ENCODE measurements around the gene NUDT4. TPM values are rescaled to one million over a fixed set of nuclear protein-coding genes. Genes with fewer than 3 reads are reported as not detected.
"Not testable (repeated sequence)": the region's sequence is repeated elsewhere in the genome, so short reads cannot be mapped to it uniquely, and the experiment has no call there.

The NUDT4 gene
- total RNA-seq, 1 donor from 2014 or later = 62.1 TPM

- no peaks in the 10 kb centered on the region for H3K9me3 ChIP-seq (ENCODE audit: control insufficient read depth in 3 of 3, low read length in 3 of 3)
- no peak overlapping the region for H3K4me3 ChIP-seq (ENCODE audit: low read length in 3 of 3)
- H3K36me3 ChIP-seq (ENCODE audit: control insufficient read depth in 3 of 3, insufficient read depth in 3 of 3, low read length in 3 of 3) = no peaks in the 10 kb centered on the region
- no peak overlapping the region for H3K9ac ChIP-seq (ENCODE audit: low read depth in 1 of 3, low read length in 3 of 3)
- H3K4me1 ChIP-seq (ENCODE audit: control insufficient read depth in 3 of 3, insufficient read depth in 3 of 3, low read length in 3 of 3) = peaks cover 6 to 27% (median 6%) of the 10 kb centered on the region in 3 donors
- H3K27ac ChIP-seq (ENCODE audit: low read depth, low read length) = no peak overlapping the region
- H3K27me3 ChIP-seq (ENCODE audit: control insufficient read depth in 3 of 3, insufficient read depth in 3 of 3, low read length in 3 of 3) = no peaks in the 10 kb centered on the region
Observed at GRCh38 chr12:93365616-93366405, 11.9 kb upstream of the NUDT4 start.

DNA sequence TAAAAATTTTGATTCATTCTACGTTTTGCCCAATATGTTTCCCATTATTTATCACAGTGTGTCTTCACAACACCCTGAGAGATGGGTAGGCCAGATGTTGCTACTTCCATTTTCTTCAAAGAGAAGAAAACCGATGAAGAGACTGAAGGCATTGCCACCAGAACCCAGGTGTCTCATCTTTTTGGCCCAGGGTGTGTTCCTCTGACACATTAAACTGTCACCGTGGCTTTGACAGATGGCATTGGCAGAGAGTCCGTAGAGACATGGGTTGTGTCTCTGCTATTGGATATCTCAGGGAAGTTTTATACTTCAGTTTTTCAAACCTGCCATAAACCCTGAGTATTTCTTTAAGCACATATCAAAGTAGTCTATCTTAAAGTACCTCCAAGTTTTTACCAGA lies 11.3 kb upstream of the NUDT4 start:
- no peaks in the 10 kb centered on the region for H3K36me3 ChIP-seq (ENCODE audit: control insufficient read depth in 3 of 3, insufficient read depth in 3 of 3, low read length in 3 of 3)
- H3K4me3 ChIP-seq (ENCODE audit: low read length in 3 of 3) = no peak overlapping the region
- no peak overlapping the region for H3K27ac ChIP-seq (ENCODE audit: low read depth, low read length)
- H3K4me1 ChIP-seq (ENCODE audit: control insufficient read depth in 3 of 3, insufficient read depth in 3 of 3, low read length in 3 of 3) = peaks cover 1 to 24% (median 3%) of the 10 kb centered on the region in 3 donors
- H3K9ac ChIP-seq (ENCODE audit: low read depth in 1 of 3, low read length in 3 of 3) = no peak overlapping the region
- H3K27me3 ChIP-seq (ENCODE audit: control insufficient read depth in 3 of 3, insufficient read depth in 3 of 3, low read length in 3 of 3) = no peaks in the 10 kb centered on the region
- H3K9me3 ChIP-seq (ENCODE audit: control insufficient read depth in 3 of 3, low read length in 3 of 3) = no peaks in the 10 kb centered on the region

GRCh38 chr12:93368766-93369165 lies 9.0 kb upstream of the NUDT4 start:
- no peak overlapping the region for H3K27ac ChIP-seq (ENCODE audit: low read depth, low read length)
- H3K9ac ChIP-seq (ENCODE audit: low read depth in 1 of 3, low read length in 3 of 3) = no peak overlapping the region
- no peaks in the 10 kb centered on the region for H3K36me3 ChIP-seq (ENCODE audit: control insufficient read depth in 3 of 3, insufficient read depth in 3 of 3, low read length in 3 of 3)
- H3K9me3 ChIP-seq (ENCODE audit: control insufficient read depth in 3 of 3, low read length in 3 of 3) = no peaks in the 10 kb centered on the region
- H3K27me3 ChIP-seq (ENCODE audit: control insufficient read depth in 3 of 3, insufficient read depth in 3 of 3, low read length in 3 of 3) = no peaks in the 10 kb centered on the region
- H3K4me3 ChIP-seq (ENCODE audit: low read length in 3 of 3) = no peak overlapping the region
- peaks cover 0 to 11% (median under 1%) of the 10 kb centered on the region in 3 donors for H3K4me1 ChIP-seq (ENCODE audit: control insufficient read depth in 3 of 3, insufficient read depth in 3 of 3, low read length in 3 of 3)

DNA sequence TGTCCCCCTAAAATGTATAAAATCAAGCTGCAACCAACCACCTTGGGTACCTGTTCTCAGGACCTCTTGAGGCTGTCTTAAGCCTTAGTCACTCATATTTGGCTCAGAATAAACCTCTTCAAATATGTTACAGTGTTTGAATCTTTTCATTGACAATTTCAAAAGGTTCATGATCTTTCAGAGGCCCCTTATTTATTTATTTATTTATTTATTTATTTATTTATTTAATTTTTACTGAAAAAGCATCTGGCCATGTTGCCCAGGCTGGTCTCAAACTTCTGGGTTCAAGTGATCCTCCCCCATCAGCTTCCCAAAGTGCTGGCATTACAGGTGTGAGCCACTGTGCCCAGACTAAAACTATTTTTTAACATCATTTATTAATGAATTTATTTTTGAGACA lies 8.2 kb upstream of the NUDT4 start:
- H3K4me1 ChIP-seq (ENCODE audit: control insufficient read depth in 3 of 3, insufficient read depth in 3 of 3, low read length in 3 of 3) = peaks cover 3 to 18% (median 8%) of the 10 kb centered on the region in 3 donors
- no peak overlapping the region for H3K4me3 ChIP-seq (ENCODE audit: low read length in 3 of 3)
- no peaks in the 10 kb centered on the region for H3K36me3 ChIP-seq (ENCODE audit: control insufficient read depth in 3 of 3, insufficient read depth in 3 of 3, low read length in 3 of 3)

GRCh38 chr12:93370947-93371346 lies 6.8 kb upstream of the NUDT4 start:
- no peaks in the 10 kb centered on the region for H3K9me3 ChIP-seq (ENCODE audit: control insufficient read depth in 3 of 3, low read length in 3 of 3)
- peaks cover 9 to 16% (median 15%) of the 10 kb centered on the region in 3 donors for H3K4me1 ChIP-seq (ENCODE audit: control insufficient read depth in 3 of 3, insufficient read depth in 3 of 3, low read length in 3 of 3)
- no peaks in the 10 kb centered on the region for H3K27me3 ChIP-seq (ENCODE audit: control insufficient read depth in 3 of 3, insufficient read depth in 3 of 3, low read length in 3 of 3)
- no peak overlapping the region for H3K4me3 ChIP-seq (ENCODE audit: low read length in 3 of 3)
- no peaks in the 10 kb centered on the region for H3K36me3 ChIP-seq (ENCODE audit: control insufficient read depth in 3 of 3, insufficient read depth in 3 of 3, low read length in 3 of 3)
- H3K9ac ChIP-seq (ENCODE audit: low read depth in 1 of 3, low read length in 3 of 3) = no peak overlapping the region
- no peak overlapping the region for H3K27ac ChIP-seq (ENCODE audit: low read depth, low read length)

More for the DNA sequence above, 8.2 kb upstream of the NUDT4 start:
- no peaks in the 10 kb centered on the region for H3K27me3 ChIP-seq (ENCODE audit: control insufficient read depth in 3 of 3, insufficient read depth in 3 of 3, low read length in 3 of 3)
- H3K9ac ChIP-seq (ENCODE audit: low read depth in 1 of 3, low read length in 3 of 3) = no peak overlapping the region
- H3K9me3 ChIP-seq (ENCODE audit: control insufficient read depth in 3 of 3, low read length in 3 of 3) = no peaks in the 10 kb centered on the region
- H3K27ac ChIP-seq (ENCODE audit: low read depth, low read length) = no peak overlapping the region

DNA sequence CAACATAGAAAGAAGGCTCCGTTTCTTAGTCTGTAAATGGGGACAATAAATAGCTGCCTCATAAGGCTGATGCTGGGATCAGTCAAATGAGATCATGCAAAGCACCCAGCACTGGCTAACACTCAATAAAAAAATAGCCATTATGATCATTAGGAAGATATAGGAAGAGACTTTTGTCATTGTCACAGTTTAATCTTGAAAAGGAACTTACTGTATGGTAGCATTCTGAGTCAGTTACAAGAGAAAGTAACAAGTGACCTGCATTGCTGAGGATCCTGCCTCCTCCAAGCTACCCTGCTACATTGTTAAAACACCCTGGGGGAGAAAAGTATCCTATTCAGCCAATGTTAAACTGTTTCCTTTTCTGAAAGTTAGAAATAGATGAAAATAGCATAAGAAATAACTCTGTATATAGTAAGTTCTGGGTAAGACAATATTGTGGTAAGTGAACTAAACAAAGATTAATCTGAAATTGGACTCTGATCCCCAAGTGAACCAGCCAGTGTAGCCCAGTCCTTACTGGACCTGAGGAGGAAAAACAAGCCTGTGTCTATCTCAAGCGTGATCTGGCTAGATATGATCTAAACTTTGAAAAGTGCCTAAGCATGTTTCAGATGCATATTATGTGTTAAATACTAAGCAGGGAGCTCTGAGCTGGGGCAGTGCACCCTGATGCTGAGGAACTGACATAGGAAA lies 3.6 kb upstream of the NUDT4 start:
- H3K9ac ChIP-seq (ENCODE audit: low read depth in 1 of 3, low read length in 3 of 3) = peak overlapping the region in 2 of 3 donors; percentile 16 to 47
- no peaks in the 10 kb centered on the region for H3K9me3 ChIP-seq (ENCODE audit: control insufficient read depth in 3 of 3, low read length in 3 of 3)
- H3K27ac ChIP-seq (ENCODE audit: low read depth, low read length) = peak overlapping the region; percentile 14
- peaks cover 0 to 3% (median 0%) of the 10 kb centered on the region in 3 donors for H3K36me3 ChIP-seq (ENCODE audit: control insufficient read depth in 3 of 3, insufficient read depth in 3 of 3, low read length in 3 of 3)
- H3K4me1 ChIP-seq (ENCODE audit: control insufficient read depth in 3 of 3, insufficient read depth in 3 of 3, low read length in 3 of 3) = peaks cover 18 to 26% (median 26%) of the 10 kb centered on the region in 3 donors
- H3K27me3 ChIP-seq (ENCODE audit: control insufficient read depth in 3 of 3, insufficient read depth in 3 of 3, low read length in 3 of 3) = no peaks in the 10 kb centered on the region
- H3K4me3 ChIP-seq (ENCODE audit: low read length in 3 of 3) = peak overlapping the region in 1 of 3 donors; percentile 12

DNA sequence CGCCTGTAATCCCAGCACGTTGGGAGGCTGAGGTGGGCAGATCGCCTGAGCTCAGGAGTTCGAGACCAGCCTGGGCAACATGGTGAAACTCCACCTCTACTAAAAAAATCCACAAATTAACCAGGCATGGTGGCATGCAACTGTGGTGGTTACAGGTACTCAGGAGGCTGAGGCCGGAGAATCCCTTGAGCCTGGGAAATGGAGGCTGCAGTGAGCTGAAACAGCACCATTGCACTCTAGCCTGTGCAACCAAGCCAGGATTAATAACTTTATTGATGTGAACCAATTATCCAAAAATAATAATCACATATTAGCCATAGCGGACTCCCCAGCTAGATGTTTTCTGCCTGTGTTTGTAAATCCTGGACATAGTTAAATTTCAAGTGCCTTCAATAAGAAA lies 1.8 kb upstream of the NUDT4 start:
- Histone ChIP-seq H3K27ac (ENCODE audit: low read depth, low read length) (peak overlapping the region; percentile 90), H3K4me1 (ENCODE audit: control insufficient read depth in 3 of 3, insufficient read depth in 3 of 3, low read length in 3 of 3) (peaks cover 18 to 36% (median 24%) of the 10 kb centered on the region in 3 donors), H3K4me3 (ENCODE audit: low read length in 3 of 3) (peak overlapping the region; percentile 87 to 98 (median 94)), H3K27me3 (ENCODE audit: control insufficient read depth in 3 of 3, insufficient read depth in 3 of 3, low read length in 3 of 3) (no peaks in the 10 kb centered on the region), H3K9ac (ENCODE audit: low read depth in 1 of 3, low read length in 3 of 3) (peak overlapping the region; percentile 80 to 99 (median 92)), H3K9me3 (ENCODE audit: control insufficient read depth in 3 of 3, low read length in 3 of 3) (no peaks in the 10 kb centered on the region), H3K36me3 (ENCODE audit: control insufficient read depth in 3 of 3, insufficient read depth in 3 of 3, low read length in 3 of 3) (peaks cover 0 to 6% (median 2%) of the 10 kb centered on the region in 3 donors)

DNA sequence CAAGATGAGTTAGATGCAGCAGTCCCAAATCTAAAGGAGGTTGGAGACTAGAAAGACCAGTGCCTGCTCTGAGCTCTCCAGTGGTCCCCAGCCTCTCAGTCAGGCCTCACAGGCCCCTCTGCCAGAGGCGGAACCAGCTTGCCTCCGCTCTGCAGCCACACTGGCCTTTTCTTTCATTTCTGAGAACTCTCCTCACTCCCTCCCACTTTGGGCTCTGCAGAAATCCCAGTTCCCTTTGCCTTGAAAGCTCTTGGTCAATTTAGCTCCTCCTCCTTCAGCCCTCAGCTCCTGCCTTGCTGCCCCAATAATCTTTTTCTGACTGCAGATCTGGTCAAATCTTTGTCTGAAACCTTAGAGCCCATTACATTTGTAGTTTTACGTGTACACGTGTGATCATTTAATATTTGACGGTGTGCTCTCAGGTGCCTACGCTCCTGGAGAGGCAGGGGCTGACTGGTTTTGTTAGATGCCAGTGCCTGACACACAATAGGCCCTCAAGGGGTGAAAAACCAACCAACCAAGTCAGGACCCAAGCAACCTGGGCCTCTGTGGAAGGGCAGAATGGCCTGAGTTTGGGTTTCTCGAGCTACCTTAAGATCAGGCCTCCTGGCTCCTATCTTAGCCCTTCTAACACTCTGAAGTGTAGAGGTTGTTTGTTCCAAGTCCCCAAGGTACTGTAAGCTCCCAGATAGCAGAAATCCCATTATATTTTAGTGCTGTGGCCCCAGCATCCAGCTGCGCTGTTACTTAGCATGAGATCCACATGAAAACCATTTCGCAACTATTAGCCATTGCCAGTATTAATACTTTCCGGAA lies 1.1 kb upstream of the NUDT4 start:
- peaks cover 0 to 9% (median 2%) of the 10 kb centered on the region in 3 donors for H3K36me3 ChIP-seq (ENCODE audit: control insufficient read depth in 3 of 3, insufficient read depth in 3 of 3, low read length in 3 of 3)
- H3K27me3 ChIP-seq (ENCODE audit: control insufficient read depth in 3 of 3, insufficient read depth in 3 of 3, low read length in 3 of 3) = no peaks in the 10 kb centered on the region
- H3K27ac ChIP-seq (ENCODE audit: low read depth, low read length) = peak overlapping the region; percentile 90
- peak overlapping the region; percentile 80 to 99 (median 92) for H3K9ac ChIP-seq (ENCODE audit: low read depth in 1 of 3, low read length in 3 of 3)
- peak overlapping the region; percentile 87 to 98 (median 94) for H3K4me3 ChIP-seq (ENCODE audit: low read length in 3 of 3)
- H3K4me1 ChIP-seq (ENCODE audit: control insufficient read depth in 3 of 3, insufficient read depth in 3 of 3, low read length in 3 of 3) = peaks cover 23 to 43% (median 29%) of the 10 kb centered on the region in 3 donors
- no peaks in the 10 kb centered on the region for H3K9me3 ChIP-seq (ENCODE audit: control insufficient read depth in 3 of 3, low read length in 3 of 3)

GRCh38 chr12:93378196-93378997 lies 672 bp downstream of the NUDT4 start:
- H3K9ac ChIP-seq (ENCODE audit: low read depth in 1 of 3, low read length in 3 of 3) = peak overlapping the region; percentile 88 to 97 (median 95)
- peak overlapping the region; percentile 78 to 97 (median 95) for H3K4me3 ChIP-seq (ENCODE audit: low read length in 3 of 3)
- peak overlapping the region; percentile 90 for H3K27ac ChIP-seq (ENCODE audit: low read depth, low read length)
- H3K36me3 ChIP-seq (ENCODE audit: control insufficient read depth in 3 of 3, insufficient read depth in 3 of 3, low read length in 3 of 3); H3K27me3 ChIP-seq (ENCODE audit: control insufficient read depth in 3 of 3, insufficient read depth in 3 of 3, low read length in 3 of 3); H3K9me3 ChIP-seq (ENCODE audit: control insufficient read depth in 3 of 3, low read length in 3 of 3): not testable (repeated sequence)
- peaks cover 25 to 46% (median 34%) of the 10 kb centered on the region in 3 donors for H3K4me1 ChIP-seq (ENCODE audit: control insufficient read depth in 3 of 3, insufficient read depth in 3 of 3, low read length in 3 of 3)

Data from skeletal muscle tissue (tissue), 4 donors.